Breast epithelium (tissue), 4 donors: ENCODE data around the gene C12orf42. TPM values are rescaled to one million over a fixed set of nuclear protein-coding genes. Genes with fewer than 3 reads are reported as not detected.

Experiments used
- DNase-seq, 2 donors: peaks; one replicate each; pipeline ENCODE4 v3.0.0-alpha.2; 2019; ENCODE audit warnings: low spot score in 2 of 2
- H3K27ac ChIP-seq, 2 donors: fragments of 200-600 bp; sonication (generic) in 1 of 2; one replicate each; pipeline ENCODE4 v1.5.1; 2016 to 2019; ENCODE audit warnings: mild to moderate bottlenecking in 1 of 2
- H3K27me3 ChIP-seq, 2 donors: fragments of 200-600 bp; sonication (generic) in 1 of 2; one replicate each; pipeline versions ENCODE4 v1.5.1 to v1.6.0; 2017 to 2019; ENCODE audit warnings: control low read depth in 1 of 2, mild to moderate bottlenecking in 1 of 2
- H3K36me3 ChIP-seq: fragments of 200-600 bp; one replicate; pipeline ENCODE4 v1.5.1; 2019
- H3K4me1 ChIP-seq, 2 donors: fragments of 200-600 bp; sonication (generic); one replicate each; pipeline ENCODE4 v1.5.1; 2016 to 2019; ENCODE audit warnings: control low read depth in 1 of 2
- H3K4me3 ChIP-seq, 3 donors: fragments of 200-600 bp; sonication (generic); 1 replicate in 2 of 3; 2 replicates in 1 of 3; pipeline ENCODE4 v1.5.1; 2016 to 2019; ENCODE audit warnings: mild to moderate bottlenecking in 3 of 3, moderate library complexity in 2 of 3
- H3K9me3 ChIP-seq, 2 donors: fragments of 200-600 bp; sonication (generic) in 1 of 2; one replicate each; pipeline ENCODE4 v1.5.1; 2016 to 2019; ENCODE audit warnings: control low read depth in 1 of 2
- CTCF ChIP-seq, 3 donors: fragments of 450-650 bp; IDR thresholded peaks; one replicate each; pipeline ENCODE4 v1.5.1; 2016 to 2017; ENCODE audit warnings: antibody characterized with exemption in 3 of 3, mild to moderate bottlenecking in 3 of 3, moderate library complexity in 3 of 3
- POLR2A ChIP-seq: fragments of 450-650 bp; IDR thresholded peaks from one replicate; pipeline ENCODE4 v1.6.1; 2016; ENCODE audit warnings: antibody characterized with exemption, mild to moderate bottlenecking, moderate library complexity
- POLR2AphosphoS5 ChIP-seq, 3 donors: sonication (generic); formaldehyde crosslinking; IDR thresholded peaks; one replicate each; pipeline ENCODE4 v1.6.1; 2017; ENCODE audit warnings: antibody characterized with exemption in 3 of 3
- intact Hi-C: fragments of 100-400 bp; cut with DNase I; formaldehyde crosslinking; loops from one replicate; pipeline ENCODE4 v1.15.1; 2023; ENCODE audit warnings: low total_unique reads
- total RNA-seq, 3 donors: library from RNA; depleted of rRNA; stranded (reverse); fragments of >200 nt; gene quantifications; one replicate each; pipeline ENCODE4 v1.1.0, GENCODE V29; 2016

The C12orf42 gene
- total RNA-seq, 3 donors from 2014 or later = 1.6 TPM; not detected in 2

GRCh38 chr12:103268831-103269514, 226.8 kb downstream of the C12orf42 start:
- Histone ChIP-seq H3K4me1 (no peaks in the 10 kb centered on the region), H3K27me3 (no peaks in the 10 kb centered on the region), H3K27ac (no peak overlapping the region), H3K9me3 (no peaks in the 10 kb centered on the region), H3K4me3 (no peak overlapping the region), H3K36me3 (no peaks in the 10 kb centered on the region)
- intact Hi-C loops = no loop called here
- no peak for DNase-seq
- TF ChIP-seq POLR2AphosphoS5 (IDR thresholded peaks at IDR 0.05) (no peak), POLR2A (no peak), CTCF (IDR thresholded peaks at IDR 0.05) (no peak)

GRCh38 chr12:103257763-103258162, 238.0 kb downstream of the C12orf42 start:
- DNase-seq = no peak
- no peak for TF ChIP-seq POLR2AphosphoS5 (IDR thresholded peaks at IDR 0.05)
- no peak for TF ChIP-seq POLR2A
- no peak for TF ChIP-seq CTCF (IDR thresholded peaks at IDR 0.05)

More at GRCh38 chr12:103257763-103258162, 238.0 kb downstream of the C12orf42 start:
- Histone ChIP-seq H3K36me3 (no peaks in the 10 kb centered on the region), H3K9me3 (no peaks in the 10 kb centered on the region), H3K4me1 (no peaks in the 10 kb centered on the region), H3K4me3 (no peak overlapping the region), H3K27ac (no peak overlapping the region), H3K27me3 (no peaks in the 10 kb centered on the region)
- intact Hi-C loops = no loop called here

Other genes with a start within 250 kb of the C12orf42 start
- gene STAB2, start 91.3 kb upstream of the C12orf42 start, total RNA-seq = 1 to 10 TPM in 1 of 3 donors, under 1 TPM in 2; under 0.01 to 2.5 (median 0.16) TPM